ENCODE results near the gene ESAM.
"Not testable (repeated sequence)": the region's sequence is repeated elsewhere in the genome, so short reads cannot be mapped to it uniquely, and the experiment has no call there.

The ESAM gene

GRCh38 chr11:124770959-124771358 lies 8.9 kb upstream of the ESAM start:
- not testable (repeated sequence) for H3K4ac ChIP-seq (ENCODE audit: low read length); H2BK5ac ChIP-seq (ENCODE audit: low read length); H4K8ac ChIP-seq (ENCODE audit: low read depth, low read length); H4K91ac ChIP-seq (ENCODE audit: low read depth, low read length, poor library complexity); H3K9me3 ChIP-seq (replicated peaks in 1 of 2; ENCODE audit: control insufficient read depth in 2 of 2, insufficient read depth in 1 of 2, low read depth in 1 of 2, low read length in 2 of 2); H3K4me1 ChIP-seq (ENCODE audit: control insufficient read depth in 2 of 2, insufficient read depth in 1 of 2, low read depth in 1 of 2, low read length in 2 of 2); DNase-seq (ENCODE audit: low spot score); H2AK5ac ChIP-seq (ENCODE audit: low read depth, low read length); H2BK15ac ChIP-seq (ENCODE audit: low read length); H2BK120ac ChIP-seq (ENCODE audit: low read depth, low read length); H2AFZ ChIP-seq (ENCODE audit: low read length); H3K18ac ChIP-seq (ENCODE audit: low read length); H3K23ac ChIP-seq (ENCODE audit: low read depth, low read length, poor library complexity); H3K9ac ChIP-seq (ENCODE audit: low read depth, low read length, poor library complexity); H3K79me1 ChIP-seq (ENCODE audit: low read depth, low read length); H3K14ac ChIP-seq (ENCODE audit: low read length); H3K27me3 ChIP-seq (ENCODE audit: control insufficient read depth in 3 of 3, insufficient read depth in 3 of 3, low read depth in 1 of 3, low read length in 3 of 3); H2BK12ac ChIP-seq (ENCODE audit: low read length); H3K4me2 ChIP-seq (ENCODE audit: insufficient read depth, low read length, poor library complexity, severe bottlenecking); H3K4me3 ChIP-seq (ENCODE audit: low read length in 2 of 2); H3K27ac ChIP-seq (replicated peaks; ENCODE audit: low read length)
- no CpG with 5 or more reads among the region's 6 CpGs for WGBS, 2 donors (ENCODE audit: extremely low coverage in 2 of 2, insufficient read length in 2 of 2, insufficient replicate concordance in 1 of 2)
- peaks cover 17 to 99% of the 10 kb centered on the region in 2 donors for H3K36me3 ChIP-seq (replicated peaks in 1 of 2; ENCODE audit: control insufficient read depth in 2 of 2, insufficient read depth in 2 of 2, low read length in 2 of 2)

- Histone ChIP-seq H3K9ac (ENCODE audit: low read depth, low read length, poor library complexity) (no peak overlapping the region), H3K36me3 (replicated peaks in 1 of 2; ENCODE audit: control insufficient read depth in 2 of 2, insufficient read depth in 2 of 2, low read length in 2 of 2) (peaks cover 17 to 99% of the 10 kb centered on the region in 2 donors), H3K18ac (ENCODE audit: low read length) (no peak overlapping the region), H2BK5ac (ENCODE audit: low read length) (no peak overlapping the region), H3K14ac (ENCODE audit: low read length) (no peak overlapping the region), H3K23ac (ENCODE audit: low read depth, low read length, poor library complexity) (no peak overlapping the region), H3K4me3 (ENCODE audit: low read length in 2 of 2) (no peak overlapping the region), H2BK15ac (ENCODE audit: low read length) (no peak overlapping the region), H2AK5ac (ENCODE audit: low read depth, low read length) (no peak overlapping the region), H2AFZ (ENCODE audit: low read length) (no peak overlapping the region), H4K8ac (ENCODE audit: low read depth, low read length) (no peak overlapping the region), H2BK120ac (ENCODE audit: low read depth, low read length) (no peak overlapping the region), H3K27me3 (ENCODE audit: control insufficient read depth in 3 of 3, insufficient read depth in 3 of 3, low read depth in 1 of 3, low read length in 3 of 3) (no peaks in the 10 kb centered on the region), H4K91ac (ENCODE audit: low read depth, low read length, poor library complexity) (no peak overlapping the region), H3K27ac (replicated peaks; ENCODE audit: low read length) (no peak overlapping the region), H3K4me1 (ENCODE audit: control insufficient read depth in 2 of 2, insufficient read depth in 1 of 2, low read depth in 1 of 2, low read length in 2 of 2) (no peaks in the 10 kb centered on the region), H3K4me2 (ENCODE audit: insufficient read depth, low read length, poor library complexity, severe bottlenecking) (no peak overlapping the region), H3K9me3 (replicated peaks in 1 of 2; ENCODE audit: control insufficient read depth in 2 of 2, insufficient read depth in 1 of 2, low read depth in 1 of 2, low read length in 2 of 2) (no peaks in the 10 kb centered on the region), H2BK12ac (ENCODE audit: low read length) (no peak overlapping the region), H3K79me1 (ENCODE audit: low read depth, low read length) (no peaks in the 10 kb centered on the region), H3K4ac (ENCODE audit: low read length) (no peak overlapping the region)
- no peak for DNase-seq (ENCODE audit: low spot score)
- no CpG with 5 or more reads among the region's 8 CpGs for WGBS, 2 donors (ENCODE audit: extremely low coverage in 2 of 2, insufficient read length in 2 of 2, insufficient replicate concordance in 1 of 2)
These were observed 8.0 kb upstream of the ESAM start for GRCh38 chr11:124769806-124770774.

DNA sequence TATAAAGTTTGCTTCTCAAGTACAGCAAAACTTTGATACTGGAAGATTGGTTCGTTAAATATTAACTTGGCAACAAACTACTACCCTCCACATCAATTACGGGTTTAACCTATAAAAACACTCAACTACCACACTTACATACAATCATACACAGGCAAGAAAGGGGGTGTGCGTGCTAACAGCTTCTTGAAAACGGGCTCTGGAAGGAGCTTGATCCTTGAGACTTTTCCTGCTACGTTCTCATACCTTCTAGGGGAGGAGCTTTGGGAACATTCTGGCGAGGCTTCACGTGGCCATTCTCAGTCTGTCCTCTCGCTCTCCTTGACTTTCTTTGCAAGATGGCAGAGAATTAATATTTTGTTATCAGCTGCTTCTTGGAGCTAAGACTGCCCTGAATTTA lies 6.8 kb upstream of the ESAM start:
- Histone ChIP-seq H3K27ac (replicated peaks; ENCODE audit: low read length) (no peak overlapping the region), H3K18ac (ENCODE audit: low read length) (no peak overlapping the region), H3K4me3 (ENCODE audit: low read length in 2 of 2) (no peak overlapping the region), H2AK5ac (ENCODE audit: low read depth, low read length) (no peak overlapping the region), H4K91ac (ENCODE audit: low read depth, low read length, poor library complexity) (no peak overlapping the region), H3K9ac (ENCODE audit: low read depth, low read length, poor library complexity) (no peak overlapping the region), H2BK12ac (ENCODE audit: low read length) (no peak overlapping the region), H3K36me3 (replicated peaks in 1 of 2; ENCODE audit: control insufficient read depth in 2 of 2, insufficient read depth in 2 of 2, low read length in 2 of 2) (peaks cover 16 to 100% of the 10 kb centered on the region in 2 donors), H3K79me1 (ENCODE audit: low read depth, low read length) (no peaks in the 10 kb centered on the region), H2BK5ac (ENCODE audit: low read length) (no peak overlapping the region), H3K9me3 (replicated peaks in 1 of 2; ENCODE audit: control insufficient read depth in 2 of 2, insufficient read depth in 1 of 2, low read depth in 1 of 2, low read length in 2 of 2) (no peaks in the 10 kb centered on the region), H2BK120ac (ENCODE audit: low read depth, low read length) (no peak overlapping the region), H3K4ac (ENCODE audit: low read length) (no peak overlapping the region), H3K4me1 (ENCODE audit: control insufficient read depth in 2 of 2, insufficient read depth in 1 of 2, low read depth in 1 of 2, low read length in 2 of 2) (no peaks in the 10 kb centered on the region), H4K8ac (ENCODE audit: low read depth, low read length) (no peak overlapping the region), H3K4me2 (ENCODE audit: insufficient read depth, low read length, poor library complexity, severe bottlenecking) (no peak overlapping the region), H3K27me3 (ENCODE audit: control insufficient read depth in 3 of 3, insufficient read depth in 3 of 3, low read depth in 1 of 3, low read length in 3 of 3) (no peaks in the 10 kb centered on the region), H3K14ac (ENCODE audit: low read length) (no peak overlapping the region), H2BK15ac (ENCODE audit: low read length) (no peak overlapping the region), H3K23ac (ENCODE audit: low read depth, low read length, poor library complexity) (no peak overlapping the region), H2AFZ (ENCODE audit: low read length) (no peak overlapping the region)
- 100% methylated on average over 1 of the region's 8 CpGs; no CpG with 5 or more reads in 1 of the 2 donors for WGBS, 2 donors (ENCODE audit: extremely low coverage in 2 of 2, insufficient read length in 2 of 2, insufficient replicate concordance in 1 of 2)
- no peak for DNase-seq (ENCODE audit: low spot score)

DNA sequence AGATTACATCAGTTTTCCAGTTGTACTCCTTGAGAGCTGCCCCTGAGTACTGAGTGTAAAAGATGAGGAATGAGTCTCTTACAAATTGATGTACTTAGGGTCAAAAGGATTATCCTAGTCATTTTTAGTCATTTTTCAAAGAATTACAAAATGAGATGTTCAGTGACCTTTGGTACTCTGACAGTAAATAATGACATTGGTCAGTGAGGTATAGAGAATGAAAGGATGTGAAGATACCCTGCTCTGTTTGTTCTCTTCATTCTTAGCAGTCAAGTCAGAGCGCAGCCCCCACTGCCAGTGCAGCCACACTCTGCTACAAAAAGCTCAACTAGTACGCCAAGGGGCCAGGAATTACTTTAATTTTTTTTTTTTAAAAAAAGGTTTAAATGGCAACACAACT lies 4.1 kb upstream of the ESAM start:
- H3K9ac ChIP-seq (ENCODE audit: low read depth, low read length, poor library complexity), result no peak overlapping the region
- H2BK5ac ChIP-seq (ENCODE audit: low read length), result no peak overlapping the region
- no peak overlapping the region for H3K27ac ChIP-seq (replicated peaks; ENCODE audit: low read length)
- peaks cover 0 to 3% of the 10 kb centered on the region in 2 donors for H3K9me3 ChIP-seq (replicated peaks in 1 of 2; ENCODE audit: control insufficient read depth in 2 of 2, insufficient read depth in 1 of 2, low read depth in 1 of 2, low read length in 2 of 2)
- no peak for DNase-seq (ENCODE audit: low spot score)
- no peak overlapping the region for H3K4me3 ChIP-seq (ENCODE audit: low read length in 2 of 2)
- no peak overlapping the region for H2BK120ac ChIP-seq (ENCODE audit: low read depth, low read length)
- no peaks in the 10 kb centered on the region for H3K79me1 ChIP-seq (ENCODE audit: low read depth, low read length)
- no peak overlapping the region for H3K14ac ChIP-seq (ENCODE audit: low read length)
- H3K27me3 ChIP-seq (ENCODE audit: control insufficient read depth in 3 of 3, insufficient read depth in 3 of 3, low read depth in 1 of 3, low read length in 3 of 3), result peaks cover 0 to 18% (median 12%) of the 10 kb centered on the region in 3 experiments
- no peak overlapping the region for H3K23ac ChIP-seq (ENCODE audit: low read depth, low read length, poor library complexity)
- no peak overlapping the region for H2AFZ ChIP-seq (ENCODE audit: low read length)
- no CpG with 5 or more reads among the region's 2 CpGs for WGBS, 2 donors (ENCODE audit: extremely low coverage in 2 of 2, insufficient read length in 2 of 2, insufficient replicate concordance in 1 of 2)
- H4K8ac ChIP-seq (ENCODE audit: low read depth, low read length), result no peak overlapping the region
- H2AK5ac ChIP-seq (ENCODE audit: low read depth, low read length), result no peak overlapping the region
- H2BK12ac ChIP-seq (ENCODE audit: low read length), result no peak overlapping the region
- no peak overlapping the region for H3K4ac ChIP-seq (ENCODE audit: low read length)
- H3K18ac ChIP-seq (ENCODE audit: low read length), result no peak overlapping the region
- no peak overlapping the region for H3K4me2 ChIP-seq (ENCODE audit: insufficient read depth, low read length, poor library complexity, severe bottlenecking)
- no peak overlapping the region for H2BK15ac ChIP-seq (ENCODE audit: low read length)
- no peak overlapping the region for H4K91ac ChIP-seq (ENCODE audit: low read depth, low read length, poor library complexity)
- peaks cover 12 to 83% of the 10 kb centered on the region in 2 donors for H3K36me3 ChIP-seq (replicated peaks in 1 of 2; ENCODE audit: control insufficient read depth in 2 of 2, insufficient read depth in 2 of 2, low read length in 2 of 2)
- peaks cover 0 to 11% of the 10 kb centered on the region in 2 donors for H3K4me1 ChIP-seq (ENCODE audit: control insufficient read depth in 2 of 2, insufficient read depth in 1 of 2, low read depth in 1 of 2, low read length in 2 of 2)
